Muscle of back (tissue), 11 donors: ENCODE results near the gene KCNS3. TPM values are rescaled to one million over a fixed set of nuclear protein-coding genes. Genes with fewer than 3 reads are reported as not detected.

Experiments used
- DNase-seq, 3 donors: peaks; one replicate each; pipeline versions ENCODE4 v3.0.0 to v3.0.0-alpha.2; 2013
- polyA plus RNA-seq, 10 donors: library from polyadenylated mRNA; unstranded; fragments of 120-200 nt; gene quantifications; one replicate each; pipeline ENCODE4 v1.2.1, GENCODE V29; 2013; ENCODE audit not compliant: insufficient read length in 10 of 10

The KCNS3 gene
- polyA plus RNA-seq, 10 donors: 5.5 to 16.8 (median 6.8) TPM

- DNase-seq: no peak
Observed at GRCh38 chr2:17873021-17873420, 5.4 kb upstream of the KCNS3 start.

GRCh38 chr2:17876590-17876989, 1.9 kb upstream of the KCNS3 start:
- DNase-seq: no peak

- DNase-seq: peak in 1 of 3 donors; percentile 25
Observed at GRCh38 chr2:17877811-17878280, 621 bp upstream of the KCNS3 start.

GRCh38 chr2:17879137-17879912, 858 bp downstream of the KCNS3 start:
- DNase-seq: peak; percentile 53 to 88 (median 64)

GRCh38 chr2:17879913-17880274, 1.4 kb downstream of the KCNS3 start:
- DNase-seq: no peak

- DNase-seq: peak in 1 of 3 donors; percentile 29
Observed at GRCh38 chr2:17892770-17893534, 14.5 kb downstream of the KCNS3 start.

- no peak for DNase-seq
Observed at GRCh38 chr2:17894005-17894404, 15.5 kb downstream of the KCNS3 start.

- peak in 1 of 3 donors; percentile 11 for DNase-seq
Observed at GRCh38 chr2:17894556-17894955, 16.1 kb downstream of the KCNS3 start.

- DNase-seq: no peak
Observed at GRCh38 chr2:17899871-17900270, 21.4 kb downstream of the KCNS3 start.

GRCh38 chr2:17901246-17901645, 22.8 kb downstream of the KCNS3 start:
- DNase-seq: peak in 2 of 3 donors; percentile 41 to 77

- no peak for DNase-seq
Observed at GRCh38 chr2:17910980-17911379, 32.5 kb downstream of the KCNS3 start.

GRCh38 chr2:17911491-17912260, 33.2 kb downstream of the KCNS3 start:
- DNase-seq: no peak

GRCh38 chr2:17912266-17912691, 33.8 kb downstream of the KCNS3 start:
- DNase-seq: peak in 1 of 3 donors; percentile 52

GRCh38 chr2:17915099-17915498, 36.6 kb downstream of the KCNS3 start:
- DNase-seq: no peak

- DNase-seq: no peak
Observed at GRCh38 chr2:17915811-17916518, 37.5 kb downstream of the KCNS3 start.

- no peak for DNase-seq
Observed at GRCh38 chr2:17916584-17916983, 38.1 kb downstream of the KCNS3 start.

- DNase-seq: peak in 1 of 3 donors; percentile 47
Observed at GRCh38 chr2:17918789-17919188, 40.3 kb downstream of the KCNS3 start.

- no peak for DNase-seq
Observed at GRCh38 chr2:17930773-17931172, 52.3 kb downstream of the KCNS3 start.

- DNase-seq: peak in 1 of 3 donors; percentile 22
Observed at GRCh38 chr2:17933256-17933655, 54.8 kb downstream of the KCNS3 start.

- DNase-seq: peak in 1 of 3 donors; percentile 29
Observed at GRCh38 chr2:17934721-17935120, 56.3 kb downstream of the KCNS3 start.

GRCh38 chr2:17935242-17935885, 56.9 kb downstream of the KCNS3 start:
- no peak for DNase-seq
